T-helper 1 cell treated with Interleukin-12 subunit alpha and Interleukin-12 subunit beta and Interleukin-4 antibody, amounts not matched to agents 30 μg/mL and 1 μg/mL, for 36 hours (primary cell): ENCODE measurements around the gene GNG10.
"Not testable (repeated sequence)": the region's sequence is repeated elsewhere in the genome, so short reads cannot be mapped to it uniquely, and the experiment has no call there.

Source experiments
- H3K27ac Mint-ChIP-seq: one replicate; pipeline ENCODE4 v1.8.0; 2021; ENCODE audit warnings: mild to moderate bottlenecking, mixed read lengths
- H3K27me3 Mint-ChIP-seq: one replicate; pipeline ENCODE4 v1.8.0; 2021; ENCODE audit warnings: low read depth, mixed read lengths
- H3K36me3 Mint-ChIP-seq: one replicate; pipeline ENCODE4 v1.8.0; 2021; ENCODE audit warnings: low read depth, mixed read lengths
- H3K4me1 Mint-ChIP-seq: one replicate; pipeline ENCODE4 v1.8.0; 2021; ENCODE audit warnings: low read depth, mixed read lengths
- H3K4me3 Mint-ChIP-seq: one replicate; pipeline ENCODE4 v1.8.0; 2021; ENCODE audit warnings: mild to moderate bottlenecking, moderate library complexity, mixed read lengths
- H3K9me3 Mint-ChIP-seq: one replicate; pipeline ENCODE4 v1.8.0; 2021; ENCODE audit warnings: mixed read lengths

GNG10 gene

GRCh38 chr9:111661150-111661801 lies at the start of gene GNG10:
Gene GNG10 (plus strand): TSS chr9:111661605. CDS start chr9:111661635, 30 bp downstream.
- no peaks in the 10 kb centered on the region for H3K9me3 Mint-ChIP-seq
- H3K36me3 Mint-ChIP-seq = peaks cover 16% of the 10 kb centered on the region
- peak within 1 kb of the TSS; percentile 93 for H3K27ac Mint-ChIP-seq
- no peaks in the 10 kb centered on the region for H3K27me3 Mint-ChIP-seq
- H3K4me3 Mint-ChIP-seq = peak within 1 kb of the TSS; percentile 93
- peaks cover 22% of the 10 kb centered on the region for H3K4me1 Mint-ChIP-seq

DNA sequence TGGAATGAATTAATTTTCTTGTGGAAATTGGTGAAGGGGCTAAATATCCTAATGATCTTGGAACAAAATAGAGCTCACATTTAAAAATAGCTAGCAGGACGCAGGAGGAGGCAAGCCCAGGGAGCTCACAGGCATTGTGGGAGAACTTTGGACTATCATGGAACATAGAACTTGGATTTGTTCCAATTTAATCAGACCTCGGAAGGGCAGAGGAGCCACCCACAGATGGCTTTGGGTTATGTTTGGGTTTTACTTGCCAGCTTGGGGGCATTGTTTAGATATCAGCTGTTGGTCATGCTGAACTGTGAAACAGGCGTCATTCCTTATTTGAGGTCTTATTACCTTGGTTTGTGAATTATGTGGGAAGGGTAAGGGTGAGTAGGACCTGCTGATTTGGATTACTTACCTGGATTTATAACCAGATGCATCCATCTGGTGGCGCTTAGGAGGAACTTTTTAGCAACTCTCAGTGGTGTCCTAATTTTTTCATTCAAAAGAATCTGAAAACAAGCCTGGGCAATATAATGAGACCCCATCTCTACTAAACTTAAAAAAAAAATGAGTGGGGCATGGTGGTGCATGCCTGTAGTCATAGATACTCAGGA lies 47.9 kb upstream of the GNG10 start:
- Mint-ChIP-seq H3K27me3 (peaks cover 23% of the 10 kb centered on the region), H3K4me3 (no peak overlapping the region), H3K4me1 (no peaks in the 10 kb centered on the region), H3K36me3 (no peaks in the 10 kb centered on the region), H3K27ac (no peak overlapping the region), H3K9me3 (no peaks in the 10 kb centered on the region)

- no peak overlapping the region for H3K4me3 Mint-ChIP-seq
- H3K36me3 Mint-ChIP-seq = no peaks in the 10 kb centered on the region
- no peaks in the 10 kb centered on the region for H3K9me3 Mint-ChIP-seq
- H3K27ac Mint-ChIP-seq = no peak overlapping the region
- H3K27me3 Mint-ChIP-seq = peaks cover 10% of the 10 kb centered on the region
- H3K4me1 Mint-ChIP-seq = no peaks in the 10 kb centered on the region
Observed at GRCh38 chr9:111615928-111616327, 45.5 kb upstream of the GNG10 start.

- H3K4me1 Mint-ChIP-seq, H3K36me3 Mint-ChIP-seq, H3K4me3 Mint-ChIP-seq, H3K27ac Mint-ChIP-seq, H3K9me3 Mint-ChIP-seq: not testable (repeated sequence)
- H3K27me3 Mint-ChIP-seq = peaks cover 15% of the 10 kb centered on the region
Observed at GRCh38 chr9:111617349-111617748, 44.1 kb upstream of the GNG10 start.

DNA sequence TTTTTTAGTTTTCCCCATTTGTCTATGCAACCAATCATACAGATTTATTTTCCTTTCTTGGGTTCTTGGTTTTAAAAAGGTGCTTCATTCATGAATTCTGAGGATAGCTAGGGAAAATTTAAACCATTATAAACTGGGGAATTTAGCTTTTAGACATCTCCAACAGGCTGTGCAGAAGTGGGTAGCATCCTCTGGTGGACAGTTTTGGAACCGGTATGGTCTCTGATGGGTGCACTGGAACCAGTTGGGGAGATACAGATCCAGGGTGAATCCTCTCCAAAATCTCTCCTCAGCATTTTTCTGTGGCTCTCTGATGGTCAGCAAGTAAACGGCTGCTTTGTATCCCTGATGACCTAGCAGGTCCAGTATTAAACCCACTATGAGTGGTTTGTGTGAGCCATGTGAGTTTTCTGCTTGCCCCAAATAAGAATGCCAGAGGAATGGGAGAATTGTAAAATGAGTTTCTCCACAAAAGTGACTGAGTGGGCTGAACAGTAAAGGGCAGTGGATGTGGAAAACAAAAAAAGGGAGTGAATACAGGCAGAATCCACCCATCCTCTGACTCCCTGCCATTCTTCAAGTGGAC lies 39.4 kb upstream of the GNG10 start:
- Mint-ChIP-seq H3K4me3 (no peak overlapping the region), H3K27ac (no peak overlapping the region), H3K36me3 (no peaks in the 10 kb centered on the region), H3K27me3 (peaks cover 21% of the 10 kb centered on the region), H3K4me1 (no peaks in the 10 kb centered on the region), H3K9me3 (no peaks in the 10 kb centered on the region)

DNA sequence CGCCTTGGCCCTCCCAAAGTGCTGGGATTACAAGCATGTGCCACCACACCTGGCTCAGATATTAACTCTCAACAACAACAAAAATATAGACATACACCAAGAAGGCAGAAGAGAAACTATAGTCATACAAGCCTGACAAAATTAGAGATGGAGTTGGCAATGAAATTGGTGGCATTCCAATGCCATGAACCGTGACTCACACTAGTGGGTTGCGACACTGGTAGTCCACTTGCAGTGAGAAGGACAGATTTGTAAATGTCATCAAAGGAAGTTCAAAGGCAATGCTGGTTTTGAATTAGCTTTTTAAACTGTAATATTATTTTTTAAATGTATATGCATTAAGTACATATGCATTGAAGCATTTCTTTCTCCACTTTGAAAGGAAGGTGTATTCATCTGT lies 38.8 kb upstream of the GNG10 start:
- H3K36me3 Mint-ChIP-seq = no peaks in the 10 kb centered on the region

GRCh38 chr9:111627260-111627963 lies 34.0 kb upstream of the GNG10 start:
- Mint-ChIP-seq H3K27ac (no peak overlapping the region), H3K4me1 (peaks cover 12% of the 10 kb centered on the region), H3K9me3 (no peaks in the 10 kb centered on the region), H3K4me3 (no peak overlapping the region), H3K27me3 (peaks cover 15% of the 10 kb centered on the region), H3K36me3 (no peaks in the 10 kb centered on the region)

More for the DNA sequence above, 38.8 kb upstream of the GNG10 start:
- Mint-ChIP-seq H3K4me1 (no peaks in the 10 kb centered on the region), H3K4me3 (no peak overlapping the region), H3K9me3 (no peaks in the 10 kb centered on the region), H3K27me3 (peaks cover 21% of the 10 kb centered on the region), H3K27ac (no peak overlapping the region)

- Mint-ChIP-seq H3K4me1 (peaks cover 22% of the 10 kb centered on the region), H3K9me3 (no peaks in the 10 kb centered on the region), H3K4me3 (no peak overlapping the region), H3K36me3 (peaks cover 4% of the 10 kb centered on the region), H3K27me3 (peaks cover 9% of the 10 kb centered on the region), H3K27ac (no peak overlapping the region)
Observed at GRCh38 chr9:111628411-111628810, 33.0 kb upstream of the GNG10 start.

DNA sequence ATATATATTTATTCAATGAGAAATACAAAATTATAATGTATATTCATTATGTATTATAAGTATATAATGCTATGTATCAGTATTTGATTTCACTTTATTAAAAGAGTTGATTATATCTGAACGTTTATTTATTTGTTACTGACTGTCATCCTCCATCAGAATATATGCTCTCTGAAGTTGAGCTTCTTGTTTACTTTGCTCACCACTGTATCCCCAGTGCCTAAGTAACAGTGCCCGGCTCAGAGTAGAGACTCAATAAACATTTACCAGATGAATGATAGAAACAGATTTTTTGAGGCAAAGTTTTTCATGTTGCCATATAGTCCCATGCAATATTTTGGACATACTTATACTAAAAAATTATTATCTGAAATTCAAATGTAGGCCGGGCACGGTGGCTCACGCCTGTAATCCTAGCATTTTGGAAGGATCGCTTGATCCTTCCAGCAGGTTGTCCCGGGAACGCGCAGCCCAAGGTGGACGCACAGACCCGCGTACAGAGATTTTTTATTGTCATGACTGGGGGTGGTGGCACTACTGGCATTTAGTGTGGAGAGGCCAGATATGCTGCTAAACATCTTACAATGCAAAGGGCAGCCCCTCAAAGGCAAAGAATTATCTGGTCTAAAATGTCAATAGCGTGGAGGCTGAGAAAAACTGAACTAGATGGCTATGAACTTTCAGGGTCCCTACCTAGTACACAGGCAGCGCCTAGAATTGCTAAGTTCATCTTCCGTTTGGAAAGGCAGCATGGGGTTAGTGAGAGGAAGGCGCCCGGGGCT lies 31.0 kb upstream of the GNG10 start:
- Mint-ChIP-seq H3K27me3 (no peaks in the 10 kb centered on the region), H3K9me3 (no peaks in the 10 kb centered on the region), H3K27ac (peak overlapping the region; percentile 86), H3K36me3 (peaks cover 5% of the 10 kb centered on the region), H3K4me3 (peak overlapping the region; percentile 94), H3K4me1 (peaks cover 39% of the 10 kb centered on the region)

DNA sequence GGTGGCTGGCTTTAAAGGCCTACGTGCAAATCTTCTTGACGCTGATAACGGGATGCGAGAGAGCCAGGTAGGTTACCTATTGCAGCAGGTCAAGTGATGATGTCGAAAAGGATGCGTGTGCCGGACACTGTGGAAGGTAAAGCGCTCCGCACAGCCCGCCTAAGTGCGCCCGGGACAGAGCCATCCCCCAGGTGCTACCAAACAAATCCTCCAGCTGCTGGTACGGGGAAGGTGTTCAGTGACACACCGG lies 30.5 kb upstream of the GNG10 start:
- no peaks in the 10 kb centered on the region for H3K9me3 Mint-ChIP-seq
- H3K27me3 Mint-ChIP-seq = no peaks in the 10 kb centered on the region
- peak overlapping the region; percentile 94 for H3K4me3 Mint-ChIP-seq
- H3K4me1 Mint-ChIP-seq = peaks cover 42% of the 10 kb centered on the region
- peaks cover 5% of the 10 kb centered on the region for H3K36me3 Mint-ChIP-seq
- peak overlapping the region; percentile 86 for H3K27ac Mint-ChIP-seq

DNA sequence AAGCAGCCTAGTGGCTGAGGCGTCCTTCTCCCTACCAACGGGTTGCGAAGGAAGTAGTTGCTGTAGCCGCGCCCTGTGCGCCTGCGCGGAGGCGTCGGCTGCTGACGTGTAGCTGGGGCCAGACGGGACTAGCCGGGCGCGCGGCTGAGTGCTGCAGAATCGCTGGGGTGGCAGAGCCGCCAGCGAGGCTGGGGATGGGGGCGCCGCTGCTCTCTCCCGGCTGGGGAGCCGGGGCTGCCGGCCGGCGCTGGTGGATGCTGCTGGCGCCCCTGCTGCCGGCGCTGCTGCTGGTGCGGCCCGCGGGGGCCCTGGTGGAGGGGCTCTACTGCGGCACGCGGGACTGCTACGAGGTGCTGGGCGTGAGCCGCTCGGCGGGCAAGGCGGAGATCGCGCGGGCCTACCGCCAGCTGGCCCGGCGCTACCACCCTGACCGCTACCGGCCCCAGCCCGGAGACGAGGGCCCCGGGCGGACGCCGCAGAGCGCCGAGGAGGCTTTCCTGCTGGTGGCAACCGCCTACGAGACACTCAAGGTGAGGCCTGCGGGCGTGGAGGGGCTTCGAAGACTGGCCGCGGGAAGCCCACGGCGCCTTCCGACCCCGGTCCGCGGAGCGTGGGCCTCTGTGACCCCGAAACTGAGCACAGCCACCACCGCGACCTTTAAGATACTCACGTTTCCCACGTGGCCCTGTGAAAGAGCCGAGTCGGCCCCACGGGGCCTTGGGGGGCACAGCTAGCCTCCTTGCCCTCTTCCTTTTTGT lies 30.0 kb upstream of the GNG10 start, which contains the start of gene DNAJC25:
TSS of gene DNAJC25 (plus strand) at position 121 of the 758 bp plus-strand sequence. CDS start at position 195, 74 bp downstream.
- H3K27ac Mint-ChIP-seq = peak within 1 kb of the TSS; percentile 86
- H3K4me1 Mint-ChIP-seq = peaks cover 45% of the 10 kb centered on the region
- peak within 1 kb of the TSS; percentile 94 for H3K4me3 Mint-ChIP-seq
- H3K9me3 Mint-ChIP-seq = no peaks in the 10 kb centered on the region
- H3K36me3 Mint-ChIP-seq = peaks cover 5% of the 10 kb centered on the region
- no peaks in the 10 kb centered on the region for H3K27me3 Mint-ChIP-seq

- H3K4me1 Mint-ChIP-seq = peaks cover 45% of the 10 kb centered on the region
- no peaks in the 10 kb centered on the region for H3K9me3 Mint-ChIP-seq
- H3K27me3 Mint-ChIP-seq = no peaks in the 10 kb centered on the region
- peak overlapping the region; percentile 93 for H3K4me3 Mint-ChIP-seq
- H3K36me3 Mint-ChIP-seq = peaks cover 5% of the 10 kb centered on the region
- peak overlapping the region; percentile 84 for H3K27ac Mint-ChIP-seq
Observed at GRCh38 chr9:111632060-111632459, 29.3 kb upstream of the GNG10 start.

DNA sequence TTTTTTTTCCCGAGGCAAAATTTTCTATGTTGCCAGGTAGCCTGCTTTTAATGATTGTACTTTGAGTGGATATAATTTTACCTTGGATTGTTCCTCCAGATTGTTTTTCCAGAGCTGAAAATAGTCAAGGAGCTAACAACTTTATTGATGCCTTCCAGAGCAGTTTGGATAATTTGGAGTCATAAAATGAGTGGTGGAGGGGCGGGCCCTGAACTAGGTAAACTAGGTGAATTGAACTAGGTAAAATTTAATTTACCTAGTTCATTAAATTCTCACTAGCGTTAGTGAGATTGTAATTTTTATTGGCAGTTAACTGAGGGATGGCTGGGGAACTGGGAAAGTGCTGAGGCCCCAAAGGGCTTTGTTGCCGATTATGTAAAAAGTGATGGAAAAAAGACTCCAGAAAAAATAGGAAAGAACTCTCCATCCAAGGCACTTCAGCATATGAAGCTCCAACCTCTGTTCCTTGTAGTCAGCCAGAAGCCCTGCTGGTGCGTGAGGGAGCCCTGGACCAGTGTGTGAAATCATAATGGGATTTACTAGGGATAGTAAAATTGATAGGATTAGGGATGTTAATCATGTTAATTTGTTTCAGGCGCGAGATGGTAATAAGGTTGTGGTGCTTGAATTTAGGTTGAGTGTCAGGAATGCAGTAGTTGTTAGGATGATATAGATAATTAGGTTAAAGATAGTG lies 28.6 kb upstream of the GNG10 start:
- Mint-ChIP-seq H3K4me1 (peaks cover 45% of the 10 kb centered on the region), H3K36me3 (peaks cover 5% of the 10 kb centered on the region), H3K27me3 (no peaks in the 10 kb centered on the region), H3K9me3 (no peaks in the 10 kb centered on the region), H3K27ac (no peak overlapping the region), H3K4me3 (peak overlapping the region; percentile 93)
